ENCODE results near the gene CCDC9B. TPM values are rescaled to one million over a fixed set of nuclear protein-coding genes. Genes with fewer than 3 reads are reported as not detected.

Gene CCDC9B
- total RNA-seq, 1 donor from 2014 or later: 9.8 TPM

DNA sequence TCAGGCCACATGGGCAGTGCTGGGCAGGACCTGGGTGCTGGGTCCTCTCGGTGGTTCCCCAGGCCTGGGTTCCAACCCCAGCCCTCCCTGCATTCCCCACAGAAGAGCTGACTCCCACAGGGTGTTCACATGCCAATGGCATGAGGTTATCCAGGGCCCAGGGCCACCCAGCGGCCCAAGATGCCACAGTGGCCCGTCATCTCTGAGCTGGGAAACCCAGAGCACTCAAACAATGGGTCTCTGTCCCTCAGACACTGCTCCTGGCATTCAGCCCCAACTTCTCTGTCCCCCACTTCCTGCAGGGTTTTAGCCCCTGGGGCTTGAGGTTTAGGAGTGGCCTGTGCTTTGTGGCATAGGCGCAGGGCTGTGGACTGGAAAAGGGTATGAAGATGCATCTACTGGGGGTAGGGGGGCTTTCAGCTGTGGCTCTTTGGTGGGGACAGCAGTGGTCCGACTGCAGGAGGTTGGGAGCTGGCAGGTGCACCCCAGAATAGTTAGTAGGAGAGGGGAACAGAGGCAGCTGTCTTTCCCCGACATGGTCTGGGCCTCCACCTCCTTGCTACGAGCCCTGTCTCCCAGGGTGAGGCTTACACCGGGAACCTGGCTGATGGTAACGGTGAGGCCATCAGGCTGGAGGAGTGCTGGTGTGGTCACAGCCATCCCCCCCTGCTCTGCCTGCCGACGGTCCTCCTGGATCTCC is 1.7 kb downstream of the CCDC9B start:
- H3K9me3 Mint-ChIP-seq (ENCODE audit: unreplicated experiment): no peaks in the 10 kb centered on the region
- Histone ChIP-seq H3K27me3 (ENCODE audit: insufficient read depth, low read length) (no peaks in the 10 kb centered on the region), H2AFZ (ENCODE audit: low read depth, low read length) (no peak overlapping the region), H3K9ac (ENCODE audit: low read length) (peak overlapping the region; percentile 92), H4K20me1 (ENCODE audit: insufficient read depth, low read length) (peaks cover 4% of the 10 kb centered on the region), H3K4me3 (ENCODE audit: insufficient read depth, low read depth, low read length) (peak overlapping the region; percentile 68), H3K4me2 (ENCODE audit: low read length) (peak overlapping the region; percentile 90), H3K79me2 (ENCODE audit: insufficient read depth, low read length) (peaks cover 36% of the 10 kb centered on the region), H3K27ac (ENCODE audit: low read depth, low read length) (peak overlapping the region; percentile 99), H3K4me1 (ENCODE audit: insufficient read depth, low read length) (peaks cover 73% of the 10 kb centered on the region), H3K36me3 (ENCODE audit: insufficient read depth, low read length) (peaks cover 3% of the 10 kb centered on the region), H3K9me3 (ENCODE audit: insufficient read depth, low read depth, low read length) (no peaks in the 10 kb centered on the region)
- peak; percentile 91 for DNase-seq (ENCODE audit: low read depth)
- H3K4me3 Mint-ChIP-seq (ENCODE audit: unreplicated experiment): peak overlapping the region; percentile 73
- TF ChIP-seq EZH2 (IDR thresholded peaks at IDR 0.05; ENCODE audit: insufficient read depth, low read length): no peak
- TF ChIP-seq, protein P1, sequence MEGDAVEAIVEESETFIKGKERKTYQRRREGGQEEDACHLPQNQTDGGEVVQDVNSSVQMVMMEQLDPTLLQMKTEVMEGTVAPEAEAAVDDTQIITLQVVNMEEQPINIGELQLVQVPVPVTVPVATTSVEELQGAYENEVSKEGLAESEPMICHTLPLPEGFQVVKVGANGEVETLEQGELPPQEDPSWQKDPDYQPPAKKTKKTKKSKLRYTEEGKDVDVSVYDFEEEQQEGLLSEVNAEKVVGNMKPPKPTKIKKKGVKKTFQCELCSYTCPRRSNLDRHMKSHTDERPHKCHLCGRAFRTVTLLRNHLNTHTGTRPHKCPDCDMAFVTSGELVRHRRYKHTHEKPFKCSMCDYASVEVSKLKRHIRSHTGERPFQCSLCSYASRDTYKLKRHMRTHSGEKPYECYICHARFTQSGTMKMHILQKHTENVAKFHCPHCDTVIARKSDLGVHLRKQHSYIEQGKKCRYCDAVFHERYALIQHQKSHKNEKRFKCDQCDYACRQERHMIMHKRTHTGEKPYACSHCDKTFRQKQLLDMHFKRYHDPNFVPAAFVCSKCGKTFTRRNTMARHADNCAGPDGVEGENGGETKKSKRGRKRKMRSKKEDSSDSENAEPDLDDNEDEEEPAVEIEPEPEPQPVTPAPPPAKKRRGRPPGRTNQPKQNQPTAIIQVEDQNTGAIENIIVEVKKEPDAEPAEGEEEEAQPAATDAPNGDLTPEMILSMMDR (IDR thresholded peaks at IDR 0.05; ENCODE audit: insufficient read depth, low read depth, low read length): no peak
- H3K27me3 Mint-ChIP-seq (ENCODE audit: low read depth, unreplicated experiment): no peaks in the 10 kb centered on the region
- H3K36me3 Mint-ChIP-seq (ENCODE audit: low read depth, unreplicated experiment): peaks cover 1% of the 10 kb centered on the region
- H3K27ac Mint-ChIP-seq (ENCODE audit: unreplicated experiment): peak overlapping the region; percentile 98
- FAIRE-seq: peak; percentile 58
- H3K4me1 Mint-ChIP-seq (ENCODE audit: low read depth, unreplicated experiment): peaks cover 43% of the 10 kb centered on the region

DNA sequence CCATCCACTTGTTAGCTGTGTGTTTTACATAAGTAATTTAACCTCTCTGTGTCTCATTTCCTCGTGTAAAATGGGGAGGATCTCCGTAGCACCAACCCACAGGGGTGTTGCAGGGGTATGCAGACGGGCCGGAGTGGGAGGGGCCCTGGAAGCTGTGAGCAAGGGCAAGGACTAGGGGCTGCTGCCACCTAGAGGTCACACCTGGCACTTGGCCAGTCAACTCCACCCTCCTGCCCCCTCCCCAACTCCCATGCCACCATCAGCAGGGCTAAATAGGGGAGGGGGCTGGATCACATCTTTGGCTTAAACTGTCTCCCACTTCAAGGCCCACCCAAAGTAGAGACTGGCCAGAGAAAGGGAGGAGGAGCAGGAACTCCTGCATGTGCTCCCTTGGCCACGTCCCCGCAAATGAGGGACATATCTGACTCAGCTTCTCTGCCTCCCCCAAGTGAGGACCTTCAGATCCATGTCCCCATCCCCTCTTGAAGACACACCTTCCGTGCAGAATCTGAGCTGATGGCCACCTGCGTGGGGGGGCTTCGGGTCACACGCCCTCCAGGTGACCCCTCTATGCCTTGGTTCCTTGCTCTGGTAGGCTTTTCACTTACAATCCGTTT is 2.6 kb downstream of the CCDC9B start:
- Histone ChIP-seq H3K27me3 (ENCODE audit: insufficient read depth, low read length) (no peaks in the 10 kb centered on the region), H4K20me1 (ENCODE audit: insufficient read depth, low read length) (peaks cover 10% of the 10 kb centered on the region), H3K4me3 (ENCODE audit: insufficient read depth, low read depth, low read length) (peak overlapping the region; percentile 68), H3K27ac (ENCODE audit: low read depth, low read length) (peak overlapping the region; percentile 99), H3K9me3 (ENCODE audit: insufficient read depth, low read depth, low read length) (no peaks in the 10 kb centered on the region), H3K4me2 (ENCODE audit: low read length) (peak overlapping the region; percentile 90), H2AFZ (ENCODE audit: low read depth, low read length) (peak overlapping the region; percentile 41), H3K9ac (ENCODE audit: low read length) (peak overlapping the region; percentile 92), H3K36me3 (ENCODE audit: insufficient read depth, low read length) (peaks cover 3% of the 10 kb centered on the region), H3K4me1 (ENCODE audit: insufficient read depth, low read length) (peaks cover 71% of the 10 kb centered on the region), H3K79me2 (ENCODE audit: insufficient read depth, low read length) (peaks cover 36% of the 10 kb centered on the region)
- Mint-ChIP-seq H3K4me1 (ENCODE audit: low read depth, unreplicated experiment) (peaks cover 42% of the 10 kb centered on the region), H3K36me3 (ENCODE audit: low read depth, unreplicated experiment) (peaks cover 1% of the 10 kb centered on the region), H3K4me3 (ENCODE audit: unreplicated experiment) (peak overlapping the region; percentile 73), H3K27me3 (ENCODE audit: low read depth, unreplicated experiment) (no peaks in the 10 kb centered on the region), H3K9me3 (ENCODE audit: unreplicated experiment) (no peaks in the 10 kb centered on the region), H3K27ac (ENCODE audit: unreplicated experiment) (peak overlapping the region; percentile 98)
- no peak for TF ChIP-seq EZH2 (IDR thresholded peaks at IDR 0.05; ENCODE audit: insufficient read depth, low read length)
- TF ChIP-seq, protein P1 (IDR thresholded peaks at IDR 0.05; ENCODE audit: insufficient read depth, low read depth, low read length): peak; percentile 59
- no peak for DNase-seq (ENCODE audit: low read depth)
- FAIRE-seq: peak; percentile 79

All from astrocyte (in vitro differentiated cells and primary cell).